COLO829 (cell line): ENCODE data around the gene PRAMEF12.
"Not testable (repeated sequence)": the region's sequence is repeated elsewhere in the genome, so short reads cannot be mapped to it uniquely, and the experiment has no call there.

Experiments
- DNase-seq: peaks from one replicate; pipeline ENCODE4 v3.0.0; 2012; ENCODE audit warnings: low spot score

The PRAMEF12 gene

GRCh38 chr1:12773438-12773837 lies at the start of gene PRAMEF12:
Gene PRAMEF12, plus strand, starts transcription at chr1:12773738. Its CDS starts 1,130 bp downstream, at chr1:12774868.
- DNase-seq: no peak

- DNase-seq: no peak
These were observed 45.1 kb upstream of the PRAMEF12 start for GRCh38 chr1:12728391-12728790.

GRCh38 chr1:12730156-12730555 lies 43.4 kb upstream of the PRAMEF12 start:
- no peak for DNase-seq

GRCh38 chr1:12731084-12731483 lies 42.5 kb upstream of the PRAMEF12 start:
- DNase-seq: not testable (repeated sequence)

DNA sequence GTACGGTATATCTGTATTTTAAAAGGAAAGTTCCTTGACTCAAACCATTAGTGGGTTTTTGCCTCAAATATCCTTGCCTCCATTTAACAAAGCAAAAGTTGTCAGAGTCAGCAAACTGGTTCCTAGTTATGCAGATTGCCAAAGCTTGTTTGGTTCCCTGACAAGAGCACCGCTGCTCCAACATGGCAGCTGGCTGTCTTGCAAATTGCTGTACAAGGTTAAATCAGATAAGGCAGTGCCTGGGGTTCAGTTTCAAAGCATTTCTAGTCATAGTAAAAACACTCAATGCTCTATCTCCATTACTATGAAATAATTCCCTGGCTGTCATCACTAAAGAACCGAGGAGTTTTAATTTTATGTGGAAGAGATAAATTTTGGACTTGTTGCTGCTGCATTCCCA lies 38.9 kb upstream of the PRAMEF12 start:
- DNase-seq: no peak

DNA sequence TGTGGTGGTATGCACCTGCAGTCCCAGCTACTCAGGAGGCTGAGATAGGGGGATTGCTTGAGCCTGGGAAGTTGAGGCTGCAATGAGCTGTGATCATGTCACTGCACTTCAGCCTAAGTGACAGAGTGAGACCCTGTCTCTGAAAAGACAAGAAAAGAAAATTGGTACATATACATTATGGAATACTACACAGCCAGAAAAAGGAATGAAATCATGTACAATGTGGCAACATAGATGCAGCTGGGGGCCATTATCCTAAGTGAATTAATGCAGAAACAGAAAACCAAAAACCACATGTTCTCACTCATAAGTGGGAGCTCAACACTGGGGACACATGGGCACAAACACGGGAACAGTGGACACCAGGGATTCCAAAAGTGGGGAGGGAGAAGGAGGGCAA lies 34.6 kb upstream of the PRAMEF12 start:
- no peak for DNase-seq

DNA sequence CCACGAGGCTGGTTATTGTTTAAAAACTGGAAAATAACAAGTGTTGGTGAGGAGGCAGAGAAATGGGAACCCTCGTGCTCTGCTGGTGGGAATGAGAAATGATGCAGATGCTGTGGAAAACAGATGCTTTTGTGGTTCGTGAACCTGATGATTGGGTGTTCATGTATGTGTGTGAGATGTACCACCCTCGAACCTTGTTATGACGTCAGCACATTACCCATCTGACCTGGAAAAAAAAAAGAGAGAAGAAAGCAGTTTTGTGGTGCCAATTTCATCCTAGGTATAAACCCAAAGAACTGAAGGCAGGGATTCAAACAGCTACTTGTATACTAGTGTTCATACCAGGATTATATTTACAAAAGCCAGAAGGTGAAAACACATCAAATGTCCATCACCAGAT lies 33.9 kb upstream of the PRAMEF12 start:
- no peak for DNase-seq

DNA sequence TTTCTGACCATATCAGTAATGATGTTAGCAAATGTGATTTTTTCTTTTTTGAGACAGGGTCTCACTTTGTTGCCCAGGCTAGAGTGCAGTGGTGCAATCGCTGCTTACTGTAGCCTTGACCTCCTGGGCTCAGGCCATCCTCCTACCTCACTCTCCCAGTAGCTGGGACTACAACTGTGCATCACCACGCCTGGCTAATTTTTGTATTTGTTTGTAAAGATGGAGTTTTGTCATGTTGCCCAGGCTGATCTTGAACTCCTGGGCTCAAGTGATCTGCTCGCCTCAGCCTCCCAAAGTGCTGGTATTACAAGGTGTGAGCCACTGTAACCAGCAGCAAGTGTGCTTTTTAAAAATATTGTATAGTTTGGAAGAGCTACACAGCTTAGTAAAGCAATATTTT lies 31.6 kb upstream of the PRAMEF12 start:
- no peak for DNase-seq

GRCh38 chr1:12745126-12745991 lies 28.2 kb upstream of the PRAMEF12 start:
- no peak for DNase-seq

DNA sequence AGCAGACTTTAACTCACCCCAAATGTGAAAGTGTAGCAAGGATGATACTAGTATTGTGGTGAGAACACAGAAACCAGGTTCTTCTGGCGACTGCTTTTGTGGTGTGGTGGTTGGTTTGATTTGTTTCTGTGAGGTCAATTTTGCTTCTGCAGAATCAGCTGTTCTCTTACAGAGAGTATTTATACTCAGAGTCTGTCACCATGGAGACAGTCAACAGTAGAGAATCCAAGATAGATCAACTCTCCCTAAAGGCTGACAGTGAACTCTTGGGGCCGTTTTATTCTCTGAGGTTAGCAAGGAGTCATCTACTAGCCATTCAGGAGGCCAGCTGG lies 27.6 kb upstream of the PRAMEF12 start, which contains the start of gene CFAP107:
Gene CFAP107, plus strand, starts transcription at position 209 of the 332 bp plus-strand sequence. CDS start 231 bp downstream, outside the sequence.
- no peak for DNase-seq

GRCh38 chr1:12748778-12749355 lies 24.7 kb upstream of the PRAMEF12 start:
- no peak for DNase-seq

DNA sequence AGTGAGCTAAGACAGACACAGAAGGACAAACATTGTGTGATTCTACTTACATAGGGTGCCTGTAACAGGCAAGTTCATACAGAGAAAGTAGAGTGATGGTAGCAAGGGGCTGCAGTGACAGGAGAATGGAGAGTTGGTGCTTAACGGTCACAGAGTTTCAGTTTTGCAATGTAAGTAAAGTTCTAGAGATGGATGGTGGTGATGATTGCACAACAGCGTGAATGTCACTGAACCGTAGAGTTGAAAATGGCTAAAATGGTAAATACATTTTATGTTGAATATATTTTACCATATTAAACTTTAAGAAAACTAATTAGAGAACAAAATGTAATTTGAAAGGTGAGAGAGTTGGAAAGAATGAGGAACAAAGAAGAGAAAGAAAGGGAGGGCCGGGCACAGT lies 18.8 kb upstream of the PRAMEF12 start:
- DNase-seq: no peak

- DNase-seq: no peak
These were observed 17.3 kb upstream of the PRAMEF12 start for GRCh38 chr1:12756273-12756672.

DNA sequence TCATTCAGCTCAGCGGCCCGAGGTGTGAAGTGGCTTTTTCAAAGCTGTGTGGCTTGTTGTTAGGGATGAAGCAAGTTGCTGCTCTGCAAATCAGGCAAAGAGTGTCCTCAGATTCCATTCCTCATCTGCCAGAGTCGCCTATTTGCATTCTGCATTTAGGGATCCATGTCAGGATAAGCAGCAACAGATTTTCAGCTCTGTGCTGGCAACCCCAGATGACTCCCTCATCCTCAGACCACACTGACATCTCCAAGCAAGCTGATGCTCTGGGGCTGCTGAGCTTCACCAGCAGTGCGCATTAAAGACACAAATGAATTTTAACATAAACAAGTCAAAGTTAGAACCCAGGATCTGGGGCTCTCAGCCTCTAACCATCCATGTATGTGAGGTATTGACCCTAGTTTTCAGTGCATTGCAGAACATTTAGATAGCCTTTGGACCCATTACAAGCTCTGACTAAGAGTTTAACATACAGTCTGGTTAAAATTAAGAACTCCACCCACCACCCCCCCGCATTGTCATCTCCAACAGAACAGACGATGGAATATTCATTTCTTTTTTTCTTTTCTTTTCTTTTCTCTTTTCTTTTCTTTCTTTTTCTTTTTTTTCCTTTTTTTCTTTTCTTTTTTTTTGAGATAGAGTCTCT lies 16.6 kb upstream of the PRAMEF12 start:
- DNase-seq: no peak

DNA sequence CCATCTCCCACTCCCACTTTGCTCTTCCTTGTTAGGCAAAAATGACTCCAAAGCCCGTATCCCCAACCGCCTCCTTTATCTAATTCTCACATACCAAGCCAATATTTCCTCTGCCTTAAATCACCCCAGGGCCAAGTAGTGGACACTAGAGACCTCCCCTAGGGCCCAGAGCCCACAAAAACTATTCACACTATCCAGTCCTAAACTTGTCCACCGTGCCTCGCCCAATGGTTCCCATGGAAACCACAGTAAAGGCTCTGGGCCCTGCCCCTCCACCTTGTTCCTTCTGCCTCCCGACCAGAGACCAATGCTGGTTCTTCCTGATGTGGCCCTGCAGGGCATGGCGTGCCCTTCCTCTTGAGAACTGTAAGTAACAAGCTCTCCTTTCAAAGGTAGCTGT lies 15.7 kb upstream of the PRAMEF12 start:
- no peak for DNase-seq

DNA sequence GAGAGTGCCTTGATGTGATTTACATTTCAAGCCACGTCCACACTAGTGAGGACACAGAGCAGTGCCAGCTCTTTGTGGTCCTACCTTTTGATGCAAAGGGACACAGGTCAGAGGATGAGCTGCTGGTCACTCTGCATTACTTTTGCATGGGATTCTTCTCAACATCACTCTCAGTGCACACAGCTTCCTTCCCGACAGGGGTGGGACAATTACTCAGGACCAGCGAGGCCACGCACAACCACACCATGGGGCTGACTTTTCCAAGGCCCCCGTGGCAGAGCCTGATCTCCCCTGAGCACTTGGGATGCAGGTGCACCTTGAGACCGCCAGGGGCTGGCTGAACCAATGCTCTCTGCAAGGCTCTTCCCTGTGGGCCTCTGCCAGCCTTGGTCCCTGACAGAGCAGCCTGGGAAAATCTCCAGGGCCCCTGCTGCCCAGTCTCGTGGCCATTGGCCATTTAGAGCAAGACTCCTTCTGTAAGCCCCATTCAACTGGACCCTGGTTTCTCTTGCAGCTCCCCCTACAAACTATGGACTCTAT lies 13.2 kb upstream of the PRAMEF12 start:
- DNase-seq: no peak

- DNase-seq: no peak
These were observed 11.8 kb upstream of the PRAMEF12 start for GRCh38 chr1:12761781-12762180.

- DNase-seq: no peak
These were observed 10.8 kb upstream of the PRAMEF12 start for GRCh38 chr1:12762766-12763165.

GRCh38 chr1:12763479-12763878 lies 10.1 kb upstream of the PRAMEF12 start:
- DNase-seq: no peak

DNA sequence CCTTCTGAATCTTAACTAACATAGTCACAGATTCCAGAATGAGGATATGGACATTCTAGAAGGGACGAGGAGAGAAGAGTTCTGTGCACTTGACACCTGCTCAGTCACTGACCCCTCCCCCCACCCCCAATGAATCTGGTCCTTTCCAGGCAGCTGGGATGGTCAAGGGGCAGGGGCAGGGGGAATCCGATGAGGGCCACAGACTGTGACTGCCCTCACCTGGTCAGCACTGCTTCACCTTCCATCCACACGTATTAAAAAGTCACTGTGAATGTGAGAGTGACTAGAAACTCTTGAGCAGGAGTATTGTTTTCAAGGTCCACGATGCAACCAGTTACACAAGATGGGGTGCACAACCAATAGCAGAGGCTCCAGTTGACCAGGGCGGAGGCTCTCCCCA lies 9.5 kb upstream of the PRAMEF12 start:
- no peak for DNase-seq

GRCh38 chr1:12769031-12769430 lies 4.5 kb upstream of the PRAMEF12 start:
- no peak for DNase-seq

DNA sequence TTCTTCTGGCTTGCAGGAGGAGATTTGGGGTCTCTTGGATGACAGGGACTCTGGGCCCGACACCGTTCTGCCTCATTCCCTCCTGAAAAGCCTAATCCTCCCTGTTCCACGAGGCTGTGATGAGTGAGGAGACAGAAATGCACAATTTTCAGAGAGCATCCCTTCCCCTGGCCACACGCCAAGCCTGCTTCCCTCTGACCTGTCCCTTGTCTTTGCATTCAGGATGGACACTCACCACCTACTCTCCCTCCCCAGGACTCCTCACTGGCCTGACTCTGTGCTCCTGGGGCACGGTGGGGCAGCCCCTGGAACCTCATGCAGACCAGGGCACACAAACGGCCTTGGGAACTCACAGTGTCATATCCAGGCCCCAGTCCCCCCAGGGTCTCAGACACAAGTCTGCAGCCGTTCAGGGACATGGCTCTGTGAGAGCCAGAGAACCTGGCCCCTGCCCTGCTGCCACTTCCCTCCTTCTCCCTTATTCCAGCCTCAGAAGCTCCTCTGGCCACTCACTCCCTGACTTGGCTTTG lies 3.5 kb upstream of the PRAMEF12 start:
- no peak for DNase-seq

DNA sequence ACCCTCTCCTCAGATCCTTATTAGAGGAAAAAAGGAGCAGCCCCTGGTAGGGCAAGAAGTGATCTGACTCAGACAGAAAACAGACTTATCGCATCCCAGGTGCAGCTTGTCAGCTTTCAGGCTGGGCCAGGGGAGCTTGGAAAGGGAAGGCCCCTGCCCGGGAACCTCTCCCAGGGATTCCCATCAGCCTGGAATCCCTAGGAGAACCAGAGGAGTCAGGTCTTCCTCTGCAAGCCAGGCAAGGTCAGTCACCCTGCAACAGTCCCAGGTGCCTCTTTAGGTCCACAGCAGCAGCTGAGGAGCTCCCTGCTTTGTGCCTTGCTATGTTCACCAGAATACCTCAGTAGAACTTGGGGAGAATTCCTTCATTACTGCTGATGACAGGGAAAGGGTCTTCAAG lies 2.9 kb upstream of the PRAMEF12 start:
- no peak for DNase-seq
